Measurements from ENCODE around the gene PHOSPHO2. TPM values are rescaled to one million over a fixed set of nuclear protein-coding genes. Genes with fewer than 3 reads are reported as not detected.

The PHOSPHO2 gene
- polyA plus RNA-seq, 1 donor (not counting 4 experiments of a cell fraction or from before 2014, with no cell fraction given) = 2.9 TPM

- dilution Hi-C loops (cut with MboI; ENCODE audit: extremely low pct_ligation_motif_present, low sequenced_read_pairs) = no loop called here
- no peaks in the 10 kb centered on the region for H3K9me1 ChIP-seq (ENCODE audit: control insufficient read depth, extremely low read depth, insufficient read depth, low read length)
- no peaks in the 10 kb centered on the region for H3K27me3 ChIP-seq (ENCODE audit: control insufficient read depth, extremely low read depth, insufficient read depth, low read length)
- no peak overlapping the region for H2AFZ ChIP-seq (ENCODE audit: control insufficient read depth, low read length)
- DNase-seq (ENCODE audit: low read depth, low spot score) (no peak), FAIRE-seq (no peak)
- H3K4me1 ChIP-seq (ENCODE audit: control insufficient read depth, extremely low read depth, insufficient read depth, low read length) = no peaks in the 10 kb centered on the region
- H3K9me3 ChIP-seq (ENCODE audit: control insufficient read depth, low read depth, low read length) = no peaks in the 10 kb centered on the region
- H3K79me2 ChIP-seq (ENCODE audit: control insufficient read depth, insufficient read depth, low read length) = no peaks in the 10 kb centered on the region
- no peaks in the 10 kb centered on the region for H4K20me1 ChIP-seq (ENCODE audit: control insufficient read depth, extremely low read depth, insufficient read depth, low read length)
- H3K4me3 ChIP-seq (ENCODE audit: control insufficient read depth in 2 of 3, extremely low read depth in 1 of 3, insufficient read depth in 2 of 3, low read depth in 1 of 3, low read length in 3 of 3) = no peak overlapping the region
- H3K4me2 ChIP-seq (ENCODE audit: control insufficient read depth, extremely low read depth, insufficient read depth, low read depth, low read length) = no peak overlapping the region
- H3K36me3 ChIP-seq (ENCODE audit: control insufficient read depth in 2 of 2, extremely low read depth in 1 of 2, insufficient read depth in 2 of 2, low read length in 2 of 2) = peaks cover 0 to 2% of the 10 kb centered on the region in 2 experiments
- H3K9ac ChIP-seq (ENCODE audit: control insufficient read depth, extremely low read depth, insufficient read depth, low read length) = no peak overlapping the region
- H3K27ac ChIP-seq (ENCODE audit: control insufficient read depth, insufficient read depth, low read length) = no peak overlapping the region
- no peak for TF ChIP-seq EZH2 (IDR thresholded peaks at IDR 0.05; ENCODE audit: low read length)
Measured at GRCh38 chr2:169743549-169743948, 49.3 kb downstream of the PHOSPHO2 start.

GRCh38 chr2:169746240-169746639, 52.0 kb downstream of the PHOSPHO2 start:
- H3K36me3 ChIP-seq (ENCODE audit: control insufficient read depth in 2 of 2, extremely low read depth in 1 of 2, insufficient read depth in 2 of 2, low read length in 2 of 2) = peaks cover 0 to 2% of the 10 kb centered on the region in 2 experiments
- H3K9me3 ChIP-seq (ENCODE audit: control insufficient read depth, low read depth, low read length) = no peaks in the 10 kb centered on the region
- H3K4me2 ChIP-seq (ENCODE audit: control insufficient read depth, extremely low read depth, insufficient read depth, low read depth, low read length) = no peak overlapping the region
- no peaks in the 10 kb centered on the region for H3K27me3 ChIP-seq (ENCODE audit: control insufficient read depth, extremely low read depth, insufficient read depth, low read length)
- TF ChIP-seq CTCF (optimal IDR thresholded peaks at IDR 0.05 in 1 of 3, IDR thresholded peaks at IDR 0.05 in 1 of 3, conservative IDR thresholded peaks at IDR 0.05 in 1 of 3; ENCODE audit: extremely low read depth in 1 of 3, insufficient read depth in 2 of 3, low read length in 3 of 3) = no peak
- DNase-seq (ENCODE audit: low read depth, low spot score) (no peak), FAIRE-seq (no peak)
- dilution Hi-C loops (cut with MboI; ENCODE audit: extremely low pct_ligation_motif_present, low sequenced_read_pairs) = no loop called here
- H3K9ac ChIP-seq (ENCODE audit: control insufficient read depth, extremely low read depth, insufficient read depth, low read length) = no peak overlapping the region
- H3K4me1 ChIP-seq (ENCODE audit: control insufficient read depth, extremely low read depth, insufficient read depth, low read length) = no peaks in the 10 kb centered on the region
- no peak overlapping the region for H2AFZ ChIP-seq (ENCODE audit: control insufficient read depth, low read length)
- H3K4me3 ChIP-seq (ENCODE audit: control insufficient read depth in 2 of 3, extremely low read depth in 1 of 3, insufficient read depth in 2 of 3, low read depth in 1 of 3, low read length in 3 of 3) = no peak overlapping the region
- no peaks in the 10 kb centered on the region for H3K9me1 ChIP-seq (ENCODE audit: control insufficient read depth, extremely low read depth, insufficient read depth, low read length)
- no peaks in the 10 kb centered on the region for H4K20me1 ChIP-seq (ENCODE audit: control insufficient read depth, extremely low read depth, insufficient read depth, low read length)
- H3K79me2 ChIP-seq (ENCODE audit: control insufficient read depth, insufficient read depth, low read length) = no peaks in the 10 kb centered on the region
- H3K27ac ChIP-seq (ENCODE audit: control insufficient read depth, insufficient read depth, low read length) = no peak overlapping the region

- DNase-seq (ENCODE audit: low read depth, low spot score) (no peak), FAIRE-seq (no peak)
- Histone ChIP-seq H3K4me1 (ENCODE audit: control insufficient read depth, extremely low read depth, insufficient read depth, low read length) (no peaks in the 10 kb centered on the region), H3K27me3 (ENCODE audit: control insufficient read depth, extremely low read depth, insufficient read depth, low read length) (no peaks in the 10 kb centered on the region), H3K4me2 (ENCODE audit: control insufficient read depth, extremely low read depth, insufficient read depth, low read depth, low read length) (no peak overlapping the region), H3K9ac (ENCODE audit: control insufficient read depth, extremely low read depth, insufficient read depth, low read length) (no peak overlapping the region), H3K79me2 (ENCODE audit: control insufficient read depth, insufficient read depth, low read length) (no peaks in the 10 kb centered on the region), H3K9me1 (ENCODE audit: control insufficient read depth, extremely low read depth, insufficient read depth, low read length) (no peaks in the 10 kb centered on the region), H4K20me1 (ENCODE audit: control insufficient read depth, extremely low read depth, insufficient read depth, low read length) (no peaks in the 10 kb centered on the region), H2AFZ (ENCODE audit: control insufficient read depth, low read length) (no peak overlapping the region), H3K9me3 (ENCODE audit: control insufficient read depth, low read depth, low read length) (no peaks in the 10 kb centered on the region), H3K4me3 (ENCODE audit: control insufficient read depth in 2 of 3, extremely low read depth in 1 of 3, insufficient read depth in 2 of 3, low read depth in 1 of 3, low read length in 3 of 3) (no peak overlapping the region), H3K36me3 (ENCODE audit: control insufficient read depth in 2 of 2, extremely low read depth in 1 of 2, insufficient read depth in 2 of 2, low read length in 2 of 2) (no peaks in the 10 kb centered on the region), H3K27ac (ENCODE audit: control insufficient read depth, insufficient read depth, low read length) (no peak overlapping the region)
- TF ChIP-seq CTCF (optimal IDR thresholded peaks at IDR 0.05 in 1 of 3, IDR thresholded peaks at IDR 0.05 in 1 of 3, conservative IDR thresholded peaks at IDR 0.05 in 1 of 3; ENCODE audit: extremely low read depth in 1 of 3, insufficient read depth in 2 of 3, low read length in 3 of 3) = no peak
- no peak for TF ChIP-seq EZH2 (IDR thresholded peaks at IDR 0.05; ENCODE audit: low read length)
- dilution Hi-C loops (cut with MboI; ENCODE audit: extremely low pct_ligation_motif_present, low sequenced_read_pairs) = no loop called here
Measured at GRCh38 chr2:169748319-169748718, 54.0 kb downstream of the PHOSPHO2 start.
